ENCODE data around the gene RPS21.

- TF ChIP-seq CTCF (IDR thresholded peaks at IDR 0.05), result no peak
- no peak for TF ChIP-seq POLR2A (IDR thresholded peaks at IDR 0.05)
Observed at GRCh38 chr20:62355878-62356588, 30.9 kb upstream of the RPS21 start.

All from heart left ventricle (tissue), 13 donors.